Measurements from ENCODE around the gene KRT12. TPM values are rescaled to one million over a fixed set of nuclear protein-coding genes. Genes with fewer than 3 reads are reported as not detected.

KRT12 gene
- total and polyA plus RNA-seq, 3 experiments from 2014 or later: not detected

DNA sequence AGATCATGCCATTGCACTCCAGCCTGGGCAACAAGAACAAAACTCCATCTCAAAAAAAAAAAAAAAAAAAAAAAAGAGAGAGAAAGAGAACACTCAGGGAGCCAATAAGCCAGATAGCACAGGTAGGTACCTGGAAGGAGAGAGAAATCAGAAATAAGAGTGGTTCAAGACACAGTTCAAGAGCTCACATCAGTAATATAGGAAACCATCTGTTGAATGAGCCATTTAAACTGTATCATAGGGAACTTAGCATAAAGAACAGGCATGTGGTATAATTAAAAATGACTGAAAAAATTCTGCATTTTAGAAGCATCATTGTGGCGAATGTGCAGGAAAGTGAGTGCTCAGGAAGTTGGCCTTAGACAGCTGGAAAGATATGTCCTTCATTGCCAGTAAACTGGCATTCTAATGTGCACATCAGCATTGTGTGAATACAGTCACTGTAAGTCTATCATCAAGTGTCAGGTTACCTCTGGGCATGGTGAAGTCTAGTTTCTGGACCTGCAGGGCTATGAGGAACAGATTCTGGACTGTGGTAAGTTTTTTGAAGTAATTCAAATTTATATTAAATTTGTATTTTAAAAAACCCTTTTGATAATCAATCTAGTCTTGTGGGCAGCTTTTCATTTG, 20.4 kb downstream of the KRT12 start:
- H3K36me3 Mint-ChIP-seq: no peaks in the 10 kb centered on the region
- CTCF ChIA-PET: interaction anchor here (0.8 kb wide), 1 partner anchor 10 kb away, joined by 3 read pairs; no protein-coding TSS in a partner anchor
- no peaks in the 10 kb centered on the region for H3K4me1 Mint-ChIP-seq
- POLR2A ChIA-PET: no interaction called here
- no peaks in the 10 kb centered on the region for H3K9me3 ChIP-seq (ENCODE audit: low read length)
- no peak for DNase-seq
- H3K4me3 ChIP-seq (ENCODE audit: low read length): no peak overlapping the region
- no peak overlapping the region for H3K27ac ChIP-seq (ENCODE audit: low read depth, low read length)
- H3K4me1 ChIP-seq (ENCODE audit: insufficient read depth, low read length): no peaks in the 10 kb centered on the region
- peaks cover 6% of the 10 kb centered on the region for H3K27me3 ChIP-seq (ENCODE audit: insufficient read depth, low read length, poor library complexity, severe bottlenecking)
- no peak overlapping the region for H3K4me3 Mint-ChIP-seq
- H3K36me3 ChIP-seq (ENCODE audit: insufficient read depth, low read length): no peaks in the 10 kb centered on the region
- H3K27me3 Mint-ChIP-seq: peaks cover 11 to 68% of the 10 kb centered on the region in 2 donors
- H3K9me3 Mint-ChIP-seq: no peaks in the 10 kb centered on the region
- H3K27ac Mint-ChIP-seq: no peak overlapping the region

GRCh38 chr17:40844671-40845107, 22.3 kb downstream of the KRT12 start:
- H3K4me1 Mint-ChIP-seq: no peaks in the 10 kb centered on the region
- no peak overlapping the region for H3K4me3 Mint-ChIP-seq
- peak overlapping the region in 1 of 8 donors; percentile 5 for H3K27ac Mint-ChIP-seq
- H3K36me3 Mint-ChIP-seq: no peaks in the 10 kb centered on the region
- ChIA-PET CTCF (no interaction called here), POLR2A (no interaction called here)
- H3K9me3 ChIP-seq (ENCODE audit: low read length): no peaks in the 10 kb centered on the region
- H3K4me1 ChIP-seq (ENCODE audit: insufficient read depth, low read length): no peaks in the 10 kb centered on the region
- H3K27me3 Mint-ChIP-seq: peaks cover 7 to 62% of the 10 kb centered on the region in 2 donors
- H3K27ac ChIP-seq (ENCODE audit: low read depth, low read length): no peak overlapping the region
- H3K4me3 ChIP-seq (ENCODE audit: low read length): no peak overlapping the region
- peaks cover 6% of the 10 kb centered on the region for H3K27me3 ChIP-seq (ENCODE audit: insufficient read depth, low read length, poor library complexity, severe bottlenecking)
- H3K9me3 Mint-ChIP-seq: no peaks in the 10 kb centered on the region
- H3K36me3 ChIP-seq (ENCODE audit: insufficient read depth, low read length): no peaks in the 10 kb centered on the region
- no peak for DNase-seq

GRCh38 chr17:40843242-40843641, 23.8 kb downstream of the KRT12 start:
- CTCF ChIA-PET: no interaction called here
- no peak for DNase-seq
- no peak overlapping the region for H3K27ac Mint-ChIP-seq
- no peaks in the 10 kb centered on the region for H3K4me1 Mint-ChIP-seq
- H3K4me3 Mint-ChIP-seq: no peak overlapping the region
- H3K27ac ChIP-seq (ENCODE audit: low read depth, low read length): no peak overlapping the region
- H3K36me3 Mint-ChIP-seq: no peaks in the 10 kb centered on the region
- no peaks in the 10 kb centered on the region for H3K4me1 ChIP-seq (ENCODE audit: insufficient read depth, low read length)
- H3K27me3 ChIP-seq (ENCODE audit: insufficient read depth, low read length, poor library complexity, severe bottlenecking): peaks cover 6% of the 10 kb centered on the region
- no peaks in the 10 kb centered on the region for H3K9me3 Mint-ChIP-seq
- no peaks in the 10 kb centered on the region for H3K9me3 ChIP-seq (ENCODE audit: low read length)
- no peak overlapping the region for H3K4me3 ChIP-seq (ENCODE audit: low read length)
- peaks cover 7 to 54% of the 10 kb centered on the region in 2 donors for H3K27me3 Mint-ChIP-seq
- no peaks in the 10 kb centered on the region for H3K36me3 ChIP-seq (ENCODE audit: insufficient read depth, low read length)
- POLR2A ChIA-PET: no interaction called here

DNA sequence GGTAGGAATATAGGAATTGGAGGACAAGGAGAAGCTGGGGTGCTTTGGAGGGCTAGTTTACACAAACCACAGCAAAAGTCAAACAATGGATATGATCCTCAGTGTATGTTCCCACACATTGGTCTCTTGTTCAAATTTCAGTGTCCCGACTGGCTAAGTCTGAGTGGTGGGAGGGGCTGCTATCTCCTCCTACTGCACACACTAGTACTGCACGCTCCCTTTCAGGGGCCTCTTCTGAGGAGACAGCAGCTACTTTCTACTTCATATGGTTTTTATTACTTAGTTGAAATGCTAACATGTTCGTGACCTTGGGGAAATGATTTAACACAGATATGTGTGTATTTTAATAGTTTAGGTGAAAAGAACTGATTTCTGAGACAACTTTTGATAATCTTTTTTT, 25.8 kb downstream of the KRT12 start:
- CTCF ChIA-PET: no interaction called here
- Mint-ChIP-seq H3K36me3 (peaks cover 0 to 2% (median 0%) of the 10 kb centered on the region in 3 donors), H3K4me1 (no peaks in the 10 kb centered on the region), H3K27me3 (peaks cover 7 to 41% of the 10 kb centered on the region in 2 donors), H3K27ac (no peak overlapping the region), H3K9me3 (no peaks in the 10 kb centered on the region), H3K4me3 (no peak overlapping the region)
- Histone ChIP-seq H3K27me3 (ENCODE audit: insufficient read depth, low read length, poor library complexity, severe bottlenecking) (peaks cover 6% of the 10 kb centered on the region), H3K36me3 (ENCODE audit: insufficient read depth, low read length) (no peaks in the 10 kb centered on the region), H3K4me1 (ENCODE audit: insufficient read depth, low read length) (no peaks in the 10 kb centered on the region), H3K4me3 (ENCODE audit: low read length) (no peak overlapping the region), H3K9me3 (ENCODE audit: low read length) (no peaks in the 10 kb centered on the region), H3K27ac (ENCODE audit: low read depth, low read length) (no peak overlapping the region)
- POLR2A ChIA-PET: no interaction called here
- DNase-seq: no peak

- CTCF ChIA-PET: no interaction called here
- peaks cover 0 to 15% (median 4%) of the 10 kb centered on the region in 3 donors for H3K36me3 Mint-ChIP-seq
- no peak overlapping the region for H3K27ac Mint-ChIP-seq
- Histone ChIP-seq H3K27ac (ENCODE audit: low read depth, low read length) (no peak overlapping the region), H3K4me3 (ENCODE audit: low read length) (no peak overlapping the region), H3K4me1 (ENCODE audit: insufficient read depth, low read length) (no peaks in the 10 kb centered on the region), H3K27me3 (ENCODE audit: insufficient read depth, low read length, poor library complexity, severe bottlenecking) (peaks cover 6% of the 10 kb centered on the region), H3K9me3 (ENCODE audit: low read length) (no peaks in the 10 kb centered on the region), H3K36me3 (ENCODE audit: insufficient read depth, low read length) (peaks cover 7% of the 10 kb centered on the region)
- no peaks in the 10 kb centered on the region for H3K9me3 Mint-ChIP-seq
- no peak overlapping the region for H3K4me3 Mint-ChIP-seq
- no peak for DNase-seq
- POLR2A ChIA-PET: no interaction called here
- H3K4me1 Mint-ChIP-seq: no peaks in the 10 kb centered on the region
- H3K27me3 Mint-ChIP-seq: peaks cover 7 to 23% of the 10 kb centered on the region in 2 donors
Measured at GRCh38 chr17:40839194-40839593, 27.8 kb downstream of the KRT12 start.

GRCh38 chr17:40836020-40836419, 31.0 kb downstream of the KRT12 start:
- Histone ChIP-seq H3K27me3 (ENCODE audit: insufficient read depth, low read length, poor library complexity, severe bottlenecking) (no peaks in the 10 kb centered on the region), H3K4me3 (ENCODE audit: low read length) (no peak overlapping the region), H3K4me1 (ENCODE audit: insufficient read depth, low read length) (no peaks in the 10 kb centered on the region), H3K36me3 (ENCODE audit: insufficient read depth, low read length) (peaks cover 7% of the 10 kb centered on the region), H3K9me3 (ENCODE audit: low read length) (no peaks in the 10 kb centered on the region), H3K27ac (ENCODE audit: low read depth, low read length) (no peak overlapping the region)
- DNase-seq: no peak
- Mint-ChIP-seq H3K27me3 (peaks cover 0 to under 1% of the 10 kb centered on the region in 2 donors), H3K36me3 (peaks cover 0 to 17% (median 6%) of the 10 kb centered on the region in 3 donors), H3K4me1 (no peaks in the 10 kb centered on the region), H3K27ac (peak overlapping the region in 1 of 8 donors; percentile 9), H3K9me3 (no peaks in the 10 kb centered on the region), H3K4me3 (no peak overlapping the region)
- ChIA-PET POLR2A (no interaction called here), CTCF (no interaction called here)

- Mint-ChIP-seq H3K36me3 (peaks cover 0 to 17% (median 6%) of the 10 kb centered on the region in 3 donors), H3K27ac (no peak overlapping the region), H3K9me3 (peaks cover 0 to 5% (median 0%) of the 10 kb centered on the region in 5 donors), H3K4me1 (no peaks in the 10 kb centered on the region), H3K4me3 (no peak overlapping the region), H3K27me3 (no peaks in the 10 kb centered on the region)
- no peak overlapping the region for H3K27ac ChIP-seq (ENCODE audit: low read depth, low read length)
- no peak for DNase-seq
- CTCF ChIA-PET: no interaction called here
- POLR2A ChIA-PET: no interaction called here
- no peaks in the 10 kb centered on the region for H3K4me1 ChIP-seq (ENCODE audit: insufficient read depth, low read length)
- no peak overlapping the region for H3K4me3 ChIP-seq (ENCODE audit: low read length)
- no peaks in the 10 kb centered on the region for H3K27me3 ChIP-seq (ENCODE audit: insufficient read depth, low read length, poor library complexity, severe bottlenecking)
- H3K9me3 ChIP-seq (ENCODE audit: low read length): no peaks in the 10 kb centered on the region
- peaks cover 7% of the 10 kb centered on the region for H3K36me3 ChIP-seq (ENCODE audit: insufficient read depth, low read length)
Measured at GRCh38 chr17:40833882-40834281, 33.1 kb downstream of the KRT12 start.

- no peaks in the 10 kb centered on the region for H3K9me3 ChIP-seq (ENCODE audit: low read length)
- Mint-ChIP-seq H3K9me3 (peaks cover 0 to 5% (median 0%) of the 10 kb centered on the region in 5 donors), H3K4me1 (peaks cover 0 to 5% (median 3%) of the 10 kb centered on the region in 3 donors), H3K4me3 (no peak overlapping the region), H3K27ac (peak overlapping the region in 1 of 8 donors; percentile 25), H3K27me3 (peaks cover 0 to 2% of the 10 kb centered on the region in 2 donors), H3K36me3 (peaks cover 0 to 17% (median 9%) of the 10 kb centered on the region in 3 donors)
- peaks cover 7% of the 10 kb centered on the region for H3K36me3 ChIP-seq (ENCODE audit: insufficient read depth, low read length)
- H3K27me3 ChIP-seq (ENCODE audit: insufficient read depth, low read length, poor library complexity, severe bottlenecking): no peaks in the 10 kb centered on the region
- no peak overlapping the region for H3K4me3 ChIP-seq (ENCODE audit: low read length)
- ChIA-PET CTCF (no interaction called here), POLR2A (no interaction called here)
- no peak for DNase-seq
- no peak overlapping the region for H3K27ac ChIP-seq (ENCODE audit: low read depth, low read length)
- no peaks in the 10 kb centered on the region for H3K4me1 ChIP-seq (ENCODE audit: insufficient read depth, low read length)
Measured at GRCh38 chr17:40832840-40833239, 34.2 kb downstream of the KRT12 start.
